Putamen (tissue), 1 donor: ENCODE results near the gene BRD3.

Experiments
- DNase-seq: peaks from one replicate; pipeline ENCODE4 v3.0.0-alpha.2; 2016; ENCODE audit warnings: low spot score

BRD3 gene

DNA sequence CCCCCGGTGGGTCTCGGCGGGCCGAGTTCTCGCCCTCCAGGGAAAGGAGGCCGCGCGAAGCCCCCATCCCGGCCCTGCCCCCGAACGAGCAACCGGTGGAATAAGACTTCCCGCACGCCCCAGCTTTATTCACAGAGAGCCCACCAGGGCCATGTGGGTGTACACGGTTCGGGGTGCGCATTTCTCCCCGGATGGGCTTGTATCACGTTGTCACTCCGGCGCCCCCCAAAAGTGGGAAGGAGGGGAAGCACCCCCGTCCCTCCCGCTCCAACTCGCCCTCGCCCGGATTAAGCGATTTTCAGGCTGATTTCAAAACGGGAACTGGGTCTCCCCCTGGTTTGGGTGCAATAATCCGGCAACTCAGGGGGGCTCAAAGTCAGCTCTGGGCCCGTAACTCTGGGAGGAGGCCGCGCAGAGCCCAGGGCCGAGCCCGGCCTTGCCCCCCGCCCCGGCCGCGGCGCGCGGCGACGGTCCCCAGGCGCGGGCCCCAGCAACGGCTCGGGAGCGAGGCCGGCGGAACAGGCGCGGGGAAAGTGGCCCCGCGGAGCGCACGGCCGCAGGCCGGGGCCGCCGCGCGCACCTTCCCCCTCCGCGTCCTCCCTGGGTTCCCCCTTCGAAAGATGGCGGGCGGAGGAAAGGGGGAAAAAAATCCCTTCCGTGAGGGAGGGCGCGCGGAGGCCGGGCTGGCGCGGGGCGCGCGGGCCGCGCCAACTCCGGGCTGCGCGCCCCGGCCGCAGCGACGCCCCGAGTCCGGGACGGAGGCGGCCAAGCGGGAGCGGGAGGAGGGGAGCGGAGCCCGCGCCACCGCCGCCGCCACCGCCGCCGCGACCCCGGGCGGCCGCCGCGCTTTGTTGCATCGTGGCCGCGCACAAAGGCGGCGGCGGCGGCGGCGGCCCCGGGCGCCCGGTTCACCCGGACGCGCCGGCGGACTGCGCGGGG, 644 bp downstream of the BRD3 start:
- DNase-seq, result no peak

DNA sequence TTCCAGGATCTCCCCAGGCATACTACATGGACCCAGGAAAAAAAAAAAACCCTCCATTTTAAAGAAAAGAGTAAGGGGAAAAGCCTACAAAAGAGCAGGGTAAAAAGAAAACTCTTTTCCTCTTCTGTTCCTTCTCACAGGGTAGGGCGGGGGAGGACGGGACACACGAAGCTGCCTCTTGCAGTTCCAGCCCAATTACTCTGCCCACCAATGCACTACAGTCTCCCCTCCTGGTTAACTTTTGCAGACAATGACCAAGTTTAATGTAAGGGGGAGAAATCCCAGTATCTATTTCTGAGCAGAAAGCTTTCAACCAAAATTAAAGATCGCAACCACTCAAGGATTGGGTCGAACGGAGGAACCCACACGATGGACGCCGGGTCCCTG, 1.3 kb downstream of the BRD3 start:
- DNase-seq, result no peak

DNA sequence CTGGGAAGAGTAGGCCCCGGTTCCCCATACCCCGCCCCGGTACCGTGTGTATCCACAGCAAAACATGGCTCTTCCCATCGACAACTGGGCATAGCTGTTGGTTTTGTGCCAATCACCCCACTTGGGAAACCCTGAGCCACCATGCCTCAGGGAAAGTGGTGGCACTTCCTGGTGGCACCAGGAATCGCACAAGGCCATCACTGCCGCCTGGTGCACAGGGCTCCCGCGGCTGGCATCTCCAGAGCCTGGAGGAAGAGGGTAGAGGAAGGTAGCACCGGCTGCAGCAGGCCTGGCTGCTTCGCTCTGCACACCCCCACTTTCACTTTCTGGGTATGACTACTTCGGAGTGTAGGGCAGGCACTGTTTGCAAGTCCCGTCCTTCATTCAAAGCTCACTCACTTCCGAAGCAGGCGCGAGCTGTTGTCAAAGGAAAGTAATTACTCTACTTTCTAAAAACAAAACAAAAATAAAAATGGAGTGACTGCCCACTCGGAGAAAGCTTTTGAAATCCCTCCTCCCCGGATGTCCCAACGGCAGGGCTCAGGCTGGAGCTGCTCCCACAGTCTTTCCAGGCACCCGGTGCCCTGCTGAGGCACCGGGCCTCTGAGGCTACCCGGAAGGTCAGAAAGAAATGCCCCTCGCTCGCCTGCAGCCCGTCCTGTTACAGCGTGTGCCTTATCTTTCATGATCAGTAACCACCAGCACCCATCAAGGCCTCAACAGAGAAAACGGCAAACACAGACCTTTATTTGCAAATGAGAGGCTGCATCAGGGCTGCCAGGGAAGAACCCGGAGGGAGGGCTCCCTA, 2.0 kb downstream of the BRD3 start:
- DNase-seq, result no peak

DNA sequence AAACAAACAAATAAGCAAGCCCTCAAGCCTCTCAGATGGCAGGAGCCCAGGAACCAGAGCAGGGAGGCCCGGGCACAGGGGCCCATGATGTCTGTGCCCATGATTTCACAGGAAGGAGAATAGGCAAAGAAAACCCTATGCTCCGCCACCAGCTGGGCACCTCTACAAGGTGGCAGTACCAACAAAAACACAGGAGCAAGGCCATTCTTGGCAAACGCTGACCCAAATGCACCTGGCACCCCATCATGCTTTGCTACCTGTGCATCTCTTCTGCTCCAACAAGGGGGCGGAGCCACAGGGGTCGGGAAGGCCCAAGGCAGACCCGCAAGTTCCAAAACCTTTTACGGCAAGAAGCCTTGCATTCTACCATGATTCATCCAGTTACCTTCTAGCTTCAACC, 3.1 kb downstream of the BRD3 start:
- DNase-seq, result no peak

DNA sequence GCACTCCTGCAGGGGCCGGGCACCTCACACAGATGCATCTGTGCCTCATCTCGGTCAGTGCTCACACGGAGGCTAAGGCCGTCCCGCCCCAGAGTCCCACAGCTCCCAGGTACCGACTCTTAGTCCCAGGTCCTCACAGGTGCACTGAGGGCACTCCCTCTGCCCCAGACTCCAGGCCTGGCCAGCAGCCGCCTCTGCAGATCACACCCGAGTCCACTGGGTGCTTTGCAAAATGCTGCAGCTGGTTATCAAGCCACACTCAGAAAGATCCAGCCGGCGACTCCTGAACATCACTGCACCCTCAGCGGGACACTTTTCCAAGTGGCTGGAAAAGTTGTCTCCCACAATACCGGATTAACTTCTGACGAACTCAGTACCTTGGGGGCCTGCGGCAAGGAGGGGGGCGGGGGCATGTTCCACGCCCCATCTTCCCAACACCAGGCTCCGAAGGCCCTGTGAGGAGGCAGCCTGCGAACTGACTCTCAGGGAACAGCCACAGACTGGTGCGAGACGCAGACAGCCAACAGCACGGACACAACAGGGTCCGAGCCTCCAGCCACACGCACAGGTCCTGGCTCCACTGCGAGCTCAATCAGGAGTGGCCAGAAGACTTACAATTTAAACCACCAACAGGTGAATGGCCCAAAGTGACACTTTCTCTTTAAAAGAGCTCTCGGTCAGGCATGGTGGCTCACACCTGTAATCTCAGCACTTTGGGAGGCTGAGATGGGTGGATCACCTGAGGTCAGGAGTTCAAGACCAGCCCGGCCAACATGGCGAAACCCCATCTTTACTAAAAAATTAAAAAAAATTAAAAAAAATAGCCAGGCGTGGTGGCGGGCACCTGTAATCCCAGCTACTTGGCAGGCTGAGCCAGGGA, 4.0 kb downstream of the BRD3 start:
- DNase-seq, result no peak

DNA sequence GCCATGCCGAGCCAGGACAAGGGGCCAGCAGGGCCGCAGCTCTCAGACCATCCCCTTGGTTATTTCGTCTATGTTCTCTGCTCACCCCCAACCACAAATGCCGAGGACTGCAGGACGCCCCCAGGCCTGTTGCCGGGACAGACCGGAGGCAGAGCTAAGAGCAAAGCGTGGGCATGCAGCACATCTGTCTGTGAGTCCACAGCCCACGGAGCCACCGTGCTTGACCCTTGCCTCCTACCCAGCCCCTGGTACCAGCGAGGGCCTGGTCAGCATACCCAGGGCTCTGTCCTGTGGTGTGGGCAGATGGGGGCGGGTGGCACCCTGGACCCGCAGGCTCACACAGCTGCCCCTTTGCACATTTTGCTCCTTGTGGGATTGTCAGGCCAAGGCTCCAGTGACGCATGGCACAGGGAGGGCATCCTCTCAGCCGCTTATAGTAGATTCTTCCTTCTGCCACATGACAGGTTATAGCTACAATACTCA, 4.7 kb downstream of the BRD3 start:
- no peak for DNase-seq

DNA sequence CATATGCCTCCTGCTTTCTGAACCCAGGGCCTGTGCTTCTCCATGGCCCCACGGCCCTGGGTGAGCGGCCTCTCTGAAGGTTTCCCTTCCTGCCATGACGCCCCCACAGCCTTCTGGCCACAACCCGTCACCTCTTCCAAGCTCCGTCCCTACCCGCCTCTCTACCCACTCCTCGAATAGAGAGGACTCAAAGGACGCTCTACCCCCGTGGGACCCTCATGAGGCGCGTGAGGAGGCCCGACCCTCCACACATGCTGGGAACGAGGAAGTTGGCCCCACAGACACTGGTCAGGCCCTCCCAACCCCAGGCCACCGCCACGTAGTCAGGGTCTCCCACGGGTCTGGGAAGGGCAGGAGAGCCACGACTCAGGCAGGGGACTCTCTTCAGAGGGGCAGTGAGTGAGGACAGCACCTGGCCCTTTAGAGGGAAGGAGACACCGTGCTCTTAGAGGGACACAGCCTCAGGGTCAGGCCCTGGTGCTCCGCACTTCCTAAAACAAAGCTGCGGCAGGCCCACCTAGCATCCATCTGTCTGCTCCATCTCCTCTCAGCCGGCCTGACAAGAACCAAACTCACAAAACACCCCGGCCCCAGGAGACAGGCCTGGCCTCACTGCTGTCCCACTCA, 5.3 kb downstream of the BRD3 start:
- DNase-seq, result no peak

DNA sequence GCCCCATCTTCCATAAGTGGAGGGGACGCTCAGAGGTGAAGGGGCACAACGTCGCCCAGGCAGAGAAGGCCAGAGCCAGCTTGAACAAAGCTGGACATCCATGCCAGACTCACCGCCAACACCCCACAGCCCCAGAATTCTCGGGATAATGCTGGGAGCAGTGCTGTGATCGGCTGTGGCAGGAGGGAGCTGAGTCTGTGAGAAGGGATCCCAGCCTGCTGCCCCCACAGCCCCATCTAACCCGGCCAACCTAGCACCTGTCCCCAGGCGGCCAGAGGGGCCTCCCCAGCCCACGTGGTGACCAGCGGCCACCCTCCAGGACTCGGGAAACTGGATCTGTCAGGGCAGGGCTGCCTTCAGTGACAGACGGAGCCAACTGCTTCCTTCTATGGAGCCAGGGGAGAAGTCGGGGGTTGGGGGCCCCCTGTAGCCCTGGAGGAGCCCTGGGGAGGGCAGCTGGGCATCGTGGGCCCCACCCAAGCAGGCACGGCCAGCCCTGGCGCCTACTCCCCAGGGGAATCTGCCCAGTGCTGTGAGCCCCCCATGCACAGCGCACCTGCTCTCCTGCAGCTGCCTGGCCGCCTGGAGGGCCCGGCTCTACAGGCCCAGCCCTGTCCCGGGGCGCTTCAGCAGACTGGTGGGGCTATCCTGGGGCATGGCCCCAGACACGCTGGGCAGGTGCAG, 6.0 kb downstream of the BRD3 start:
- no peak for DNase-seq

DNA sequence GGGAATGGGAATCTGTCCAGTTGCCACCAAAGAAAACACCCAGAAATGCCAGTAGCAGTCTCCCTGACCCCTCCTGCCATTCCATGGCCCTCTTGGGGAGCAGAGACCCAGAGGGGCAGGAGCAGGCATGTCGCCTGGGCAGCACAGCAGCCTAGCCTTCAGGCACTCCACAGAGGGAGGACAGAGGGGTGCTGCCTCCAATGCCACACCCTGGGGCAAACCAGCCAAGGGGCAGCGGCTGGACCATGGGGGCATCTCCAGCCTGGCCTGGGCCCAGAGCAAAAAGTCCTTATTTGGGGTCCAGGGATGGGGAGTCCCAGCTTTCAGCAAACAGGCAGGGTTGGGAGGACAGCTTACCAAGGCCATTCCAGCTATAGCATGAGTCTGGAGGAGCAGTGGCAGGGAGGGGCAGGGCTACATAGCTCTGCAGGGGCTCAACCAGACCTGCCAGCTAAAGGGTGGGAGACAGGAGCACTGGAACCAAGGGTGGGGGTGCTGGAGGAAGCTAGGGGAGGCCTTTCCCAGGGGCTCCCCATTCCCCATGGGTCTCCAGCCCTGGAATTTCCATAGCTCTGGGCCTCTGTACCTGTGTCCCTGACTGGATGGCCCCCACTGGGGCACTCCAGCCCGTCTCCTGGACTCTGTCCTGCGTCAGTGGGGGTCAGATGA, 6.7 kb downstream of the BRD3 start:
- no peak for DNase-seq

DNA sequence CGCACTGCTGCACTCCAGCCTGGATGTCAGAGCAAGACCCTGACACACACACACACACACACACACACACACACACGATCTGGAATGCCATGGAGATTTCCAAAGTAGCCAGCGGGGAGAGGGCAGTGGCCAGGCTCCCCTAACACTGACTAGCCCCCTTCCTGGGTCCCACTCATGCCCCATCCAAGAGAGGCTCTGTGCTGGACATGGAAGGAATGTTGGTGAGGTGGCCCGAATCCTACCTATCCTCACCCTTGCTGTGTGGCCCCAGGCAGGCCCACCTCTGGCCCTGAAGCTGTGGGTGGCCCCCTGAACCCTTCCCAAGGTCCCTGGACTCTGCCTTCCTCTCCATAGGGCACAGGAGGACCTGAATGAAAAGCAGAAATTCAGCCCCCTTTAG, 7.3 kb downstream of the BRD3 start:
- DNase-seq, result no peak

DNA sequence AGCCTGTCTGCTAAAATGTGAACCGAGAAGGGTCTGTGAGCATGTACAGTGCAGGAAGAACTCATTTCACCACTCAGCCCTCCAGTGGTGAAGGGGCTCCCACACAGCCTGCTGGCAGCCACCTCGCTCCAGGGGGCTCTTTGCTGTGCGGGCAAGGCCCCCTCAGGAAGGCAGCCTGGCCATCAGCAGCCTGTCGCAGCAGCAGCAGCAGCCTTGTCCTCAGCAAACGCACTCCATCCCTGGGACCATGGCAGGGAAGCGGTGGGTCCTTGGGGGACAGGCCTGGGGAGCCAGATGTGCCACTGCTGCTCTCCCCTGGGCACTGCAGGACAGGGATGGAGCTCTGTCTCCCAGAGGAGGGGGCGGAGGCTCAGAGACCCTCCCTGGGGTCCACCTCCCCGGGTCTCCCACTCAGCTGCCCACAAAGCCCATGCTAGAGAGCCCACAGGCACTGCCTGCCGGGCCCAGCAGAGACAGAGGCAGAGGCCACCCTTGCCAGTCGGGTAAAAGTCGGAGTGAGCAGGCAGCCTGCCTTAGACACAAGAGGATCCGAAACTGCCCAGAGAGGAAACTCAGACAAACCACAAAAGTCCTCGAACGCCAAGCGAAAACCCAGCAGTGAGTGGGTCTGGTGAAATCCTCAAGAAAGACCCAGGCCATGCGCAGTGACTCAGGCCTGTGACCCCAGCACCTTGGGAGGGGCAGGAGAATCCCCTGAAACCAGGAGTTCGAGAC, 8.0 kb downstream of the BRD3 start:
- DNase-seq, result no peak

DNA sequence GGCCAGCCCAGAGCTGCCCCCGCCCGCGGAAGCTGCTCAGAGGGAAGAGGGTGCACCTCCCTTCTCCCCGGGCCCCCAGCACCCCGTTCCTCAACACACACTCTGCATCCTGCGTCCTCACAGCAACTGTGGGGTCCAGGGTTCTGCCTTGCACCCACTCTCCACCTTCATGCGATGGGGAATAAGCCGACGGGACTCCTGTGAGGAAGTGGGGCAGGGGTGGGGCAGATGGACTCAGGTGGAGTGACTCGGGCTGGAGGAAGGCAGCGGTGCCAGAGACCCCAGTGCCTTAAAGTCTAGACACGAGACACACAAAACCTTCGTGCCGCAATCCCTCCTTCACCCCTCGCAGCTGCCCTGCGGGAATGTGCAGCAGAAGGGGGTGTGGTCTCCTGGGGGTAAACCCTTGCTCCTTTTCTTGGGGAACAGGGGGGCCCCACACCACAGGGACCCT, 8.6 kb downstream of the BRD3 start:
- no peak for DNase-seq

DNA sequence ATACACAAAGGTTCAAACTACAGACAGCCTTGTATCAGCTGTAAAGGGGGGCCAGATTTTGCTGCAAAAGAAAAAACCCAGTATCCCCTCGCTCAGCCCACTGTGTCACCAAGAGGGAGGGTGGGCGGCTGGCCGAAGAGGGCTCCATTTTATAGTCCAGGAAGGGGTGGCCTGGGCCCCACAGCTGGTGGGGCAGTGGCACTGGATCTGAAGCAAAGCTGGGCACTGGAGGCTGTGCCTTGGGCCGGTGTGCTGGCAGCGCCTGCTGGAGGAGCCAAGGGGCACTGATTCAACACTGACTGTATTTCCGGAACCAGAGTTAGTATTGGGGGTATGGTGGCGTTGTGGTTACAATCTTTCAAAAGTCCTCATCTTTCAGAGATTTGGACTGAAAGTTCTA, 9.1 kb downstream of the BRD3 start:
- DNase-seq, result no peak

DNA sequence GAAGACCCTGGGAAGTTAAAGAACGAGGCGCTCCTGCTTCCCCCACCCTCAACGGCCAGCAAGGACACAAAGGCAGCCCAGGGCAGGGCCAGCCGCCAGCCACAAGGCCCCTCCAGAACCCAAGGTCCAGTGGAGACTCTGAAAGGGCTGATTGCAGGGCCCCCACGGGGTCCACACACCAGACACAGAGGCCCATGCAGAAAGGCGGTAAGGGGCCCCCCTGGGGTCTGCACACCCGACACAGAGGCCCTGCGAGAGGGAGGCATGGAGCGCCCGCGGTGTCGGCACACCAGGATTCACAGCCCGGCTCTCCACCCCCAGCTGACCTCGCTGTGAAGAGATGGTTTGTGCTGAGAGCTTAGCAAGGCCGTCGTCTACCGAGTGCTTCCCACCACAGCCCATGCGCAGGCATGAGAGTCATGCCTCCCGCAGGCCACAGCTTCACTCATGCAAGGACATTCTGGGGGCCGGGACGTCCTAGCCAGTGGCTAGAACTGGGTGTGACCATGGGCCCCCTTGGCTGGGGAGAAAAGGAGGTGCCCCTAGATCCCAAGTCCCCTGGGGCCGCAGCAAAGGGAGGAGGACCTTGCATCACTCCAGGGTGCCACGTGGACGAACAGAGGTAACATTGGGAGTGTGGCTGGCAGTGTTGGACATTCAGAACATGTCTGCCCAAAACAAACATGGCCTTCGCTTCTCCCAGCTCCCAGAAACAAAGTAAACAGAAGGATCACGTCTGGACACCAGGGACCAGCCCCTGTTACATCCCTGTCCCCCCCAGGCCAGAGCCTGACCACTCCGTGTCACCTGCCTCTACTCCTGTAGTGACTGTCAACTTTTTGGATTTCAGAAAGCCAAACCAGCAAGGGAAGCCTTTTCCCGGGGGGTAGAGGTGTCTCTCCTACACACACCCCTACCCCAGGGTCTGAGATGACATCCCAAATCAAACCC, 9.8 kb downstream of the BRD3 start:
- no peak for DNase-seq

DNA sequence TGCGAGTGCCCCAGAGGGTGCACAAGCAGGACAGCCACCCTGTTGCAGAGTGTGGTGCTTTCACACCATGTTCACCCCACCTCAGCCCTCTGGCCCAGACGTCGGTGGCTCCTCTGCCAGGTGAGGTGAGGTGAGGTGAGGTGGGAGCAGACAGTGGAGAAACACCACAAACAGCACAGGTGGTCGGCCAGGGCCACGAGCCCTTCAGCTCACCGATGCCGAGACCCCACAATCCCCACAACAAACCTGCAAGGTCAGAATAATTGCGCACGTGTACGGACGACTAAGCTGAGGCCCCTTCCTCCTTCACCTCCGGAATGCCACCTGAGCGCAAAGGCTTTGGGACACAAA, 10.5 kb downstream of the BRD3 start:
- no peak for DNase-seq

DNA sequence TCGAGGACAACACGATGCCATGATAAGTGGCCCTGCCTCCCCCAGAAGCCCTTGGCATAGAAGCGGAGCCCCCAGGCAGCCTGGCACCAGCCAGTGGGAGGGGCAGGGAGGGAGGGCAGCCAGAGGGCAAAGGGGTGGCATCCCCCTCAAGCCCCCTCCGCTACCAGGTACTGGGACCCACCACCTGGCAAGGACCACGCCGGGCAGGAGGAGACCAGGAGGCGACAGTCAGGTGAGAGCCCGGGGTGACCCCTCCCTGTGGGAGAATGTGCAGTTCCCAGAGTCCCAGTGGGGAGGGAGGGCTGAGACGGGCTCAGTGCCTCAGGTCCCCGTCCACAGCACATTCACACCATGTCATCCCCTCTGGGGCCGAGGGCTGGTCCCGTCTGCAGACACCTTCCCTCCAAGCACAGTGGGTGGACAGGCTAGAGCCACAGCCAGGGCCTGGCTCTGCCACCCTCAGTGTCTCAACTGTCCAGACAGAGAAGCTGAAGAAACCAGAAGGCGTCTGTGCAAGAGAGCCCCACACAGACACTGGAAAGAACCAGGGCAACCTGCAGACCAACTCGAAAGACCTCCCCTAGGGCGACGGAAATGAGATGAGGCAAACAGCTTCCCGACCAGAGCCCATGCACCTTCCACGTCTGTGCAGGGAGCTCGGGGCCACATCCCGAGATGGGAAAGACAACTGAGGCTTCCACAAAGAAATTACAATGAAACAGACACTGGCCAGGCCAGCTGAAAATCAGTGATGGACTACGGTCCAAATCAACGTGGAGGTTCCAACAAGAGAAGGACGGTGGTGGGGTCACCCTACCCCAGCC, 11.1 kb downstream of the BRD3 start:
- no peak for DNase-seq

DNA sequence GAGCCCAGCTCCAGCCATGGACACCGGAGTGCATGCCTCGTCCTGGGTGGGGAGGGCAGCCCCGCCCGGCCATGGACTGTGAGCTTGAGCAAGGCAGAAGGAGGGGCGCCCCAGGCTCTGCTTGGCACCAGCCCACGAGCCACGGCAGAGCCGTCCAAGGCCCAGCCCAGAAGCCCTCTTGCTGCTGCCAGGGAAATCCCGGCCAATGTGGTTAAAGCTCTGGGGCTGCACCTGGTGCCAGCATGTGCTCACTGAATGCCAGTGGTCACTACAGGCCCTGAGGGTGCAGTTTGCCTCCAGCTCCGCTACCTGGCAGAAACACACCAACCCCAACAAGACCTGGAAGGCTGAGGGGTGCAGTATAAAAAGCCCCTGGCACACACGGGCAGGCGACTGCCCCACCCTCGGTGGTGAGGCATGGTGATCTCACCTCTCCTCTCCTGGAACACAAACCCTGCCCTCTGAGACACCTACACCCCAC, 11.8 kb downstream of the BRD3 start:
- peak; percentile 58 for DNase-seq
